Measurements from ENCODE around the gene PPP1R16B.

The PPP1R16B gene

GRCh38 chr20:38862226-38862625 is 56.7 kb downstream of the PPP1R16B start:
- Histone ChIP-seq H4K8ac (ENCODE audit: low read depth, low read length) (no peak overlapping the region), H4K12ac (ENCODE audit: low read depth, low read length) (no peak overlapping the region), H3K27me3 (ENCODE audit: insufficient read depth, low read length) (no peaks in the 10 kb centered on the region), H3K9ac (ENCODE audit: low read length) (no peak overlapping the region), H2BK5ac (ENCODE audit: low read depth, low read length, poor library complexity) (no peak overlapping the region), H3K79me1 (ENCODE audit: low read length) (no peaks in the 10 kb centered on the region), H3K4me2 (ENCODE audit: low read length) (no peak overlapping the region), H3K4me1 (ENCODE audit: control insufficient read depth in 1 of 2, insufficient read depth in 2 of 2, low read length in 2 of 2) (no peaks in the 10 kb centered on the region), H3K36me3 (ENCODE audit: control insufficient read depth in 1 of 2, insufficient read depth in 2 of 2, low read length in 2 of 2) (no peaks in the 10 kb centered on the region), H3K9me3 (ENCODE audit: insufficient read depth, low read depth, low read length) (no peaks in the 10 kb centered on the region), H3K79me2 (ENCODE audit: control insufficient read depth, insufficient read depth, low read length, poor library complexity) (no peaks in the 10 kb centered on the region), H2AFZ (ENCODE audit: insufficient read depth, low read length, poor library complexity) (no peak overlapping the region), H3K4ac (ENCODE audit: low read depth, low read length) (no peak overlapping the region), H3K4me3 (ENCODE audit: low read depth, low read length) (no peak overlapping the region), H3K27ac (ENCODE audit: low read depth, low read length) (no peak overlapping the region), H2BK12ac (ENCODE audit: low read length) (no peak overlapping the region), H3K23ac (ENCODE audit: low read length) (no peak overlapping the region), H2AK5ac (ENCODE audit: low read length) (no peak overlapping the region), H2BK120ac (ENCODE audit: insufficient read depth, low read length, poor library complexity) (no peak overlapping the region), H3K14ac (ENCODE audit: low read length) (no peak overlapping the region), H4K91ac (ENCODE audit: low read depth, low read length) (no peak overlapping the region), H3K18ac (ENCODE audit: low read length) (no peak overlapping the region)
- WGBS (ENCODE audit: extremely low coverage, insufficient coverage, insufficient read length), result no CpG with 5 or more reads among the region's 5 CpGs
- DNase-seq, result no peak

GRCh38 chr20:38863024-38863851 is 57.7 kb downstream of the PPP1R16B start:
- Histone ChIP-seq H3K9ac (ENCODE audit: low read length) (no peak overlapping the region), H3K18ac (ENCODE audit: low read length) (no peak overlapping the region), H2AK5ac (ENCODE audit: low read length) (no peak overlapping the region), H4K8ac (ENCODE audit: low read depth, low read length) (no peak overlapping the region), H3K79me2 (ENCODE audit: control insufficient read depth, insufficient read depth, low read length, poor library complexity) (no peaks in the 10 kb centered on the region), H3K27ac (ENCODE audit: low read depth, low read length) (no peak overlapping the region), H3K79me1 (ENCODE audit: low read length) (no peaks in the 10 kb centered on the region), H2BK120ac (ENCODE audit: insufficient read depth, low read length, poor library complexity) (no peak overlapping the region), H4K91ac (ENCODE audit: low read depth, low read length) (no peak overlapping the region), H3K14ac (ENCODE audit: low read length) (no peak overlapping the region), H3K4me3 (ENCODE audit: low read depth, low read length) (no peak overlapping the region), H3K9me3 (ENCODE audit: insufficient read depth, low read depth, low read length) (no peaks in the 10 kb centered on the region), H3K23ac (ENCODE audit: low read length) (no peak overlapping the region), H3K27me3 (ENCODE audit: insufficient read depth, low read length) (no peaks in the 10 kb centered on the region), H2BK5ac (ENCODE audit: low read depth, low read length, poor library complexity) (no peak overlapping the region), H4K12ac (ENCODE audit: low read depth, low read length) (no peak overlapping the region), H2BK12ac (ENCODE audit: low read length) (no peak overlapping the region), H3K4me2 (ENCODE audit: low read length) (no peak overlapping the region), H3K36me3 (ENCODE audit: control insufficient read depth in 1 of 2, insufficient read depth in 2 of 2, low read length in 2 of 2) (no peaks in the 10 kb centered on the region), H2AFZ (ENCODE audit: insufficient read depth, low read length, poor library complexity) (no peak overlapping the region), H3K4me1 (ENCODE audit: control insufficient read depth in 1 of 2, insufficient read depth in 2 of 2, low read length in 2 of 2) (no peaks in the 10 kb centered on the region), H3K4ac (ENCODE audit: low read depth, low read length) (no peak overlapping the region)
- no peak for DNase-seq
- WGBS (ENCODE audit: extremely low coverage, insufficient coverage, insufficient read length), result no CpG with 5 or more reads among the region's 12 CpGs

DNA sequence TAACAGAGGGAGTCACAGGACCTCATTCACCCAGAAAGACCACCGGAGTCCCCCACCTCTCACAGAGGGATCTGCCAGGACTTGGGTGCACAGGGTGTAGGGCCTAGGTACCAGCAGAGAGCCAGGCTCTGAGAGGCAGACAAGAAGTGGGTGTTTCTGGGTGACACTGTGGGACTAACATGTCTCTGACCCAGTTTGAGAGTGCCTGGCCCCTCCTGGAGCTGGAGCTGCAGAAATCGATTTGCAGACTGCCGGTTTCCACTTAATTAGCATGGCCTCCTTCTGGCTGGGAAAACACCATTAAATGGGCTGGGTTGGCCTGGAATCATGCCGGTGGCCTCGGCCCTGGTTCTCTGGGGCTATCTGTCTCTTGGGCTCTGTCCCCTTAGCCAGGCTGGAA is 59.2 kb downstream of the PPP1R16B start:
- H4K8ac ChIP-seq (ENCODE audit: low read depth, low read length), result no peak overlapping the region

GRCh38 chr20:38866265-38867061 is 61.0 kb downstream of the PPP1R16B start:
- no peak overlapping the region for H3K4ac ChIP-seq (ENCODE audit: low read depth, low read length)
- H3K4me1 ChIP-seq (ENCODE audit: control insufficient read depth in 1 of 2, insufficient read depth in 2 of 2, low read length in 2 of 2), result no peaks in the 10 kb centered on the region
- no peak overlapping the region for H3K18ac ChIP-seq (ENCODE audit: low read length)
- no peak overlapping the region for H3K4me2 ChIP-seq (ENCODE audit: low read length)
- H3K23ac ChIP-seq (ENCODE audit: low read length), result no peak overlapping the region
- H2BK12ac ChIP-seq (ENCODE audit: low read length), result no peak overlapping the region
- no peak for DNase-seq
- no peaks in the 10 kb centered on the region for H3K36me3 ChIP-seq (ENCODE audit: control insufficient read depth in 1 of 2, insufficient read depth in 2 of 2, low read length in 2 of 2)
- H3K9ac ChIP-seq (ENCODE audit: low read length), result no peak overlapping the region
- no CpG with 5 or more reads among the region's 12 CpGs for WGBS (ENCODE audit: extremely low coverage, insufficient coverage, insufficient read length)
- no peak overlapping the region for H3K4me3 ChIP-seq (ENCODE audit: low read depth, low read length)
- no peaks in the 10 kb centered on the region for H3K79me1 ChIP-seq (ENCODE audit: low read length)
- no peaks in the 10 kb centered on the region for H3K9me3 ChIP-seq (ENCODE audit: insufficient read depth, low read depth, low read length)
- no peak overlapping the region for H3K14ac ChIP-seq (ENCODE audit: low read length)
- H2AK5ac ChIP-seq (ENCODE audit: low read length), result no peak overlapping the region
- no peaks in the 10 kb centered on the region for H3K79me2 ChIP-seq (ENCODE audit: control insufficient read depth, insufficient read depth, low read length, poor library complexity)
- no peak overlapping the region for H3K27ac ChIP-seq (ENCODE audit: low read depth, low read length)
- H4K8ac ChIP-seq (ENCODE audit: low read depth, low read length), result no peak overlapping the region
- no peak overlapping the region for H4K91ac ChIP-seq (ENCODE audit: low read depth, low read length)
- no peak overlapping the region for H4K12ac ChIP-seq (ENCODE audit: low read depth, low read length)
- no peaks in the 10 kb centered on the region for H3K27me3 ChIP-seq (ENCODE audit: insufficient read depth, low read length)
- H2BK5ac ChIP-seq (ENCODE audit: low read depth, low read length, poor library complexity), result no peak overlapping the region
- H2AFZ ChIP-seq (ENCODE audit: insufficient read depth, low read length, poor library complexity), result no peak overlapping the region
- no peak overlapping the region for H2BK120ac ChIP-seq (ENCODE audit: insufficient read depth, low read length, poor library complexity)

More for the DNA sequence above, 59.2 kb downstream of the PPP1R16B start:
- H3K9ac ChIP-seq (ENCODE audit: low read length), result no peak overlapping the region
- H3K4me1 ChIP-seq (ENCODE audit: control insufficient read depth in 1 of 2, insufficient read depth in 2 of 2, low read length in 2 of 2), result no peaks in the 10 kb centered on the region
- H2BK5ac ChIP-seq (ENCODE audit: low read depth, low read length, poor library complexity), result no peak overlapping the region
- no peak overlapping the region for H2BK12ac ChIP-seq (ENCODE audit: low read length)
- no peaks in the 10 kb centered on the region for H3K79me2 ChIP-seq (ENCODE audit: control insufficient read depth, insufficient read depth, low read length, poor library complexity)
- no peak overlapping the region for H3K14ac ChIP-seq (ENCODE audit: low read length)
- H3K23ac ChIP-seq (ENCODE audit: low read length), result no peak overlapping the region
- no peak overlapping the region for H2BK120ac ChIP-seq (ENCODE audit: insufficient read depth, low read length, poor library complexity)
- H3K4me3 ChIP-seq (ENCODE audit: low read depth, low read length), result no peak overlapping the region
- H3K79me1 ChIP-seq (ENCODE audit: low read length), result no peaks in the 10 kb centered on the region
- H3K4me2 ChIP-seq (ENCODE audit: low read length), result no peak overlapping the region
- H3K27ac ChIP-seq (ENCODE audit: low read depth, low read length), result no peak overlapping the region
- no peak overlapping the region for H4K91ac ChIP-seq (ENCODE audit: low read depth, low read length)
- no peak overlapping the region for H2AFZ ChIP-seq (ENCODE audit: insufficient read depth, low read length, poor library complexity)
- DNase-seq, result no peak
- no peak overlapping the region for H4K12ac ChIP-seq (ENCODE audit: low read depth, low read length)
- H3K9me3 ChIP-seq (ENCODE audit: insufficient read depth, low read depth, low read length), result no peaks in the 10 kb centered on the region
- H3K4ac ChIP-seq (ENCODE audit: low read depth, low read length), result no peak overlapping the region
- no peak overlapping the region for H2AK5ac ChIP-seq (ENCODE audit: low read length)
- H3K27me3 ChIP-seq (ENCODE audit: insufficient read depth, low read length), result no peaks in the 10 kb centered on the region
- WGBS (ENCODE audit: extremely low coverage, insufficient coverage, insufficient read length), result no CpG with 5 or more reads among the region's 5 CpGs
- no peak overlapping the region for H3K18ac ChIP-seq (ENCODE audit: low read length)
- no peaks in the 10 kb centered on the region for H3K36me3 ChIP-seq (ENCODE audit: control insufficient read depth in 1 of 2, insufficient read depth in 2 of 2, low read length in 2 of 2)

All from trophoblast cell (in vitro differentiated cells and primary cell).